Loucy (cell line): ENCODE measurements around the gene TNNT3.

Source experiments
- EZH2phosphoT487 ChIP-seq: fragments of 200-600 bp; IDR thresholded peaks from 2 replicates; pipeline ENCODE4 v1.6.1; 2018; ENCODE audit warnings: antibody characterized with exemption, mild to moderate bottlenecking, moderate library complexity, borderline replicate concordance
- TF ChIP-seq, protein P1 (sequence below): fragments of 200-600 bp; sonication (generic); conservative IDR thresholded peaks from 2 replicates; pipeline ENCODE4 v1.5.1; 2014; ENCODE audit warnings: mild to moderate bottlenecking, antibody characterized with exemption, low read length

DNA sequence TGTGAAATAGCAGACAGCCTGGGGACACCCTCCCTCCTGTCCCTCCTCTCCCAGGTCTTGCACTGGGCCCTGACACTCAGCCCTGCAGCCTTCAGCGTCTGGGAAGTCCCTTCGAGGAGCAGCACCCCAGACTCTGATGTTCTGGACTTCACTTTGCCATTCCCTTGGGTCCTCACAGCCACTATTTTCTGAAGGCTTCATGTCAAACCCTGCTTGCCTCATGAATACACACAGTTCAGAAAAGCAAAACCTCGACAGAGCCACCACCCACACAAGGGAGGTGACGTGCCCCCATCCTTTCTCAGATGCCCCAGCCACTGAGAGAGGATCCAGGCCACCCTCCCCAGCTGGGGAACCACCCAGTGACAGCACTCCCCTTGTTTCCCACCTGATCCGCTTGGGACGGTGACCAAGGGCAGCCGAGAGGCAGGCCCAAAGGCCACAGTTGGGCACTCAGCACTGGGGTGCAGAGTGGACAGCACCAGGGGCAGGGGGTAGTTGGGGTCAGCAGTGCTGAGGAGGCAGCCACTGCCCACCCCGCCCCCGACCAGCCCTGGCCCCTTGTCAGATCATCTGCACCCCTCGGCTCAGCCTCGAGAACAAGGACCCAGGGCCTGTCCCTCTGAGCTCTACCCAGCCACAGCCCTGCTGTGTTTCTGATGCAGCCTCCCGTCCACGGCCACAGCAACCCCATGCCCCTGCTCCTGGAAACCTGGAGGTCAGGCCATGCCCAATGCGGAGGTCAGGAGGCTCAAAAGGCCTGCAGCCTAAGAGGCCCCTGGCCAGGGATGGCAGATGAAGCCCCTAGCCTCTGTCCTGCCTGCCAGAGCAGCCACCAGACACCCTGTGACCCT, 3.1 kb upstream of the TNNT3 start:
- TF ChIP-seq, protein P1, sequence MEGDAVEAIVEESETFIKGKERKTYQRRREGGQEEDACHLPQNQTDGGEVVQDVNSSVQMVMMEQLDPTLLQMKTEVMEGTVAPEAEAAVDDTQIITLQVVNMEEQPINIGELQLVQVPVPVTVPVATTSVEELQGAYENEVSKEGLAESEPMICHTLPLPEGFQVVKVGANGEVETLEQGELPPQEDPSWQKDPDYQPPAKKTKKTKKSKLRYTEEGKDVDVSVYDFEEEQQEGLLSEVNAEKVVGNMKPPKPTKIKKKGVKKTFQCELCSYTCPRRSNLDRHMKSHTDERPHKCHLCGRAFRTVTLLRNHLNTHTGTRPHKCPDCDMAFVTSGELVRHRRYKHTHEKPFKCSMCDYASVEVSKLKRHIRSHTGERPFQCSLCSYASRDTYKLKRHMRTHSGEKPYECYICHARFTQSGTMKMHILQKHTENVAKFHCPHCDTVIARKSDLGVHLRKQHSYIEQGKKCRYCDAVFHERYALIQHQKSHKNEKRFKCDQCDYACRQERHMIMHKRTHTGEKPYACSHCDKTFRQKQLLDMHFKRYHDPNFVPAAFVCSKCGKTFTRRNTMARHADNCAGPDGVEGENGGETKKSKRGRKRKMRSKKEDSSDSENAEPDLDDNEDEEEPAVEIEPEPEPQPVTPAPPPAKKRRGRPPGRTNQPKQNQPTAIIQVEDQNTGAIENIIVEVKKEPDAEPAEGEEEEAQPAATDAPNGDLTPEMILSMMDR: no peak
- no peak for TF ChIP-seq EZH2phosphoT487
